ENCODE results near the gene STRADB.

STRADB gene

DNA sequence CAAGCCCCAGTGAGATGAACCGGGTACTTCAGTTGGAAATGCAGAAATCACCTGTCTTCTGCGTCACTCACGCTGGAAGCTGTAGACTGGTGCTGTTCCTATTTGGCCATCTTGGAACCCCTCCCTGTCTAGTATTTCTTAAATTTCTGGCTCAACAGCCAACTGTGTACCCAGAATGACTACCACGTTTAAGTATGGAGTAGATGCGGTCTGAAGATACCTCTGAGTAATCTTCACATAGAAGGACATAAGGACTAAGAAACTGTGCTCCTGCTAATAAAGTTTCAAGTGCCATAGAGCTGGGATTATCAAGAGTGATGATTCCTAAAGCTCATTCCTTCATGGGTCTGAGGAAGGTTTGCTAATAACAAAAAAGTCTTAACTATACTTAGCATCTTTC lies 20.7 kb upstream of the STRADB start:
- no peak overlapping the region for H3K4me2 ChIP-seq (ENCODE audit: low read depth, low read length, poor library complexity, severe bottlenecking)
- H3F3A ChIP-seq (ENCODE audit: insufficient read depth), result no peaks in the 10 kb centered on the region
- H3K9me2 ChIP-seq (replicated peaks; ENCODE audit: insufficient read depth, low read length), result no peaks in the 10 kb centered on the region
- H2AFZ ChIP-seq (ENCODE audit: low read depth, low read length, severe bottlenecking), result no peak overlapping the region
- no peaks in the 10 kb centered on the region for H4K20me1 ChIP-seq (ENCODE audit: low read depth, low read length)
- no peaks in the 10 kb centered on the region for H3K9me3 ChIP-seq (ENCODE audit: insufficient read depth, low read length)
- H3K27me3 ChIP-seq (ENCODE audit: low read length), result no peaks in the 10 kb centered on the region
- no peak overlapping the region for H3K9ac ChIP-seq (ENCODE audit: low read length)
- H3K4me3 ChIP-seq (ENCODE audit: insufficient read depth, low read length, poor library complexity, severe bottlenecking), result no peak overlapping the region
- no peak overlapping the region for H3K27ac ChIP-seq (ENCODE audit: low read depth, low read length)
- H3K79me2 ChIP-seq (ENCODE audit: insufficient read depth, low read length), result no peaks in the 10 kb centered on the region
- TF ChIP-seq EZH2phosphoT487 (conservative IDR thresholded peaks at IDR 0.05; ENCODE audit: low read length), result no peak
- TF ChIP-seq, protein P1, sequence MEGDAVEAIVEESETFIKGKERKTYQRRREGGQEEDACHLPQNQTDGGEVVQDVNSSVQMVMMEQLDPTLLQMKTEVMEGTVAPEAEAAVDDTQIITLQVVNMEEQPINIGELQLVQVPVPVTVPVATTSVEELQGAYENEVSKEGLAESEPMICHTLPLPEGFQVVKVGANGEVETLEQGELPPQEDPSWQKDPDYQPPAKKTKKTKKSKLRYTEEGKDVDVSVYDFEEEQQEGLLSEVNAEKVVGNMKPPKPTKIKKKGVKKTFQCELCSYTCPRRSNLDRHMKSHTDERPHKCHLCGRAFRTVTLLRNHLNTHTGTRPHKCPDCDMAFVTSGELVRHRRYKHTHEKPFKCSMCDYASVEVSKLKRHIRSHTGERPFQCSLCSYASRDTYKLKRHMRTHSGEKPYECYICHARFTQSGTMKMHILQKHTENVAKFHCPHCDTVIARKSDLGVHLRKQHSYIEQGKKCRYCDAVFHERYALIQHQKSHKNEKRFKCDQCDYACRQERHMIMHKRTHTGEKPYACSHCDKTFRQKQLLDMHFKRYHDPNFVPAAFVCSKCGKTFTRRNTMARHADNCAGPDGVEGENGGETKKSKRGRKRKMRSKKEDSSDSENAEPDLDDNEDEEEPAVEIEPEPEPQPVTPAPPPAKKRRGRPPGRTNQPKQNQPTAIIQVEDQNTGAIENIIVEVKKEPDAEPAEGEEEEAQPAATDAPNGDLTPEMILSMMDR (IDR thresholded peaks at IDR 0.05; ENCODE audit: insufficient read depth, low read length, poor library complexity, severe bottlenecking), result no peak
- H3K36me3 ChIP-seq (ENCODE audit: low read length), result no peaks in the 10 kb centered on the region

DNA sequence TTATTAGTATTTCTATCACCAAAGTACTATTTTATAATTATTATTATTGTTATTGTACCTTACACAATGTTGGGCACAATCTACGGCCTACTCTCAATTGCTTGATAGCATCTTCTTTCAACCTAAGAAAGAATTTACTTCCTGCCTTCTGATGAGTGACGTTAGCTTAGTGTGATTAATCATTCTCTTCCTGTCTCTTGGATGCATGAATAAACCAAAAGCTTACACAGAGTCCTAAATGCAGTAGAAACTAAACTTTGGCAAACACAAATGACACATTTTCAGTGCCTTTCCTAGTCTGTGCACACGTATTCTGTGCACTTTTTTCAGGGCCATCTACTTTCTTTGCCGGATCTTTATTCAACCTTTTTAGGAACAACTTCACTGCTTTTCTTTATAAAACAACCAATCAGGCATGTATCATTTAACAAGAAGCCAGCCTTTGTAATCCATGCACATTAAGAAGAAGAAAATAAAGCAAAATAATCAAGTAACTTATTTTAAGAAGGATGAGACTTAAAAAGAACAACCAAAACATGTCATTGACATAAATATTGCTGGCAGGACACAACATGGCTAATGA lies 19.4 kb upstream of the STRADB start:
- no peaks in the 10 kb centered on the region for H3K9me2 ChIP-seq (replicated peaks; ENCODE audit: insufficient read depth, low read length)
- H3K79me2 ChIP-seq (ENCODE audit: insufficient read depth, low read length), result no peaks in the 10 kb centered on the region
- H3K4me2 ChIP-seq (ENCODE audit: low read depth, low read length, poor library complexity, severe bottlenecking), result no peak overlapping the region
- TF ChIP-seq, protein P1 (IDR thresholded peaks at IDR 0.05; ENCODE audit: insufficient read depth, low read length, poor library complexity, severe bottlenecking), result no peak
- no peak for TF ChIP-seq EZH2phosphoT487 (conservative IDR thresholded peaks at IDR 0.05; ENCODE audit: low read length)
- no peak overlapping the region for H2AFZ ChIP-seq (ENCODE audit: low read depth, low read length, severe bottlenecking)
- no peaks in the 10 kb centered on the region for H3F3A ChIP-seq (ENCODE audit: insufficient read depth)
- H3K36me3 ChIP-seq (ENCODE audit: low read length), result no peaks in the 10 kb centered on the region
- no peaks in the 10 kb centered on the region for H3K27me3 ChIP-seq (ENCODE audit: low read length)
- H4K20me1 ChIP-seq (ENCODE audit: low read depth, low read length), result no peaks in the 10 kb centered on the region
- no peak overlapping the region for H3K4me3 ChIP-seq (ENCODE audit: insufficient read depth, low read length, poor library complexity, severe bottlenecking)
- no peak overlapping the region for H3K9ac ChIP-seq (ENCODE audit: low read length)
- H3K9me3 ChIP-seq (ENCODE audit: insufficient read depth, low read length), result no peaks in the 10 kb centered on the region
- no peak overlapping the region for H3K27ac ChIP-seq (ENCODE audit: low read depth, low read length)

DNA sequence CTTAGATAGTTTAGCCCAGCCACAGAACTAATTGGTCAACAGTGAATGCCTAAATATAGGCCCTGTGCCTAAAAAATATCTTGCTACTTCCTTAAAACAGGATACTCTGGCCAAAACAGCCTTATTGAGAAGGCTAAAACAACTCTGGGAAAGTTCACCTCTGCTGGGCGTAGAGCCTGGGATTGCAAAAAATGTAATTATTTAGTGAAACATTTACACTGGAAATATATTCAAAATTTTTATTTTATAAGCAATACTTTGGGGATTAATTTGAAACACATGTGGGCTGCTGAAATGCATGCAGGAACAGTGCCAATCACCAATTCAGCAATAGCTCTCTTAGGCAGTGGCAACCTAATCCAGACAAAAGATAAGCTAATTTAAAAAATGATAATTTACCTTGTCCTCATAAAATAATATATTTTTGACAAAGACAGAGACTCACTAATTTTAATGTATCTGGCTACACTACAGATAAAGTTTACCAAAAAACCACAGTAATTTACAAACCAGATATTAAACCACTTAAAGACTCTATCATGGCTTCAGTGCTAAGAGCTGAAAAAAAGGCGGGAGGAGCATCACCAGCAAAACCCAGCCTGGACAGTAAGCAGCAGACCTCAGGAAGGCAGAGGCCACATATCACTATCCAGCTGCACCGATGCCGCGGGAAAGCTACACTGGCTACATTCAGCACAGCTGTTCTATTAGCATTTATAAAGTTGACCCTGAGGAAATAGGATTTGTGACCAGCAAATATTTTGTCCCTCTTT lies 18.7 kb upstream of the STRADB start:
- no peaks in the 10 kb centered on the region for H3F3A ChIP-seq (ENCODE audit: insufficient read depth)
- H3K9ac ChIP-seq (ENCODE audit: low read length), result no peak overlapping the region
- H3K27me3 ChIP-seq (ENCODE audit: low read length), result no peaks in the 10 kb centered on the region
- H3K27ac ChIP-seq (ENCODE audit: low read depth, low read length), result no peak overlapping the region
- H4K20me1 ChIP-seq (ENCODE audit: low read depth, low read length), result no peaks in the 10 kb centered on the region
- H2AFZ ChIP-seq (ENCODE audit: low read depth, low read length, severe bottlenecking), result no peak overlapping the region
- TF ChIP-seq, protein P1 (IDR thresholded peaks at IDR 0.05; ENCODE audit: insufficient read depth, low read length, poor library complexity, severe bottlenecking), result no peak
- no peak for TF ChIP-seq EZH2phosphoT487 (conservative IDR thresholded peaks at IDR 0.05; ENCODE audit: low read length)
- no peaks in the 10 kb centered on the region for H3K79me2 ChIP-seq (ENCODE audit: insufficient read depth, low read length)
- no peaks in the 10 kb centered on the region for H3K36me3 ChIP-seq (ENCODE audit: low read length)
- no peak overlapping the region for H3K4me2 ChIP-seq (ENCODE audit: low read depth, low read length, poor library complexity, severe bottlenecking)
- H3K4me3 ChIP-seq (ENCODE audit: insufficient read depth, low read length, poor library complexity, severe bottlenecking), result no peak overlapping the region
- no peaks in the 10 kb centered on the region for H3K9me3 ChIP-seq (ENCODE audit: insufficient read depth, low read length)
- H3K9me2 ChIP-seq (replicated peaks; ENCODE audit: insufficient read depth, low read length), result no peaks in the 10 kb centered on the region

Data from SU-DHL-6 (cell line).